HCT116 (cell line): Measurements from ENCODE around the gene GMNN. TPM values are rescaled to one million over a fixed set of nuclear protein-coding genes. Genes with fewer than 3 reads are reported as not detected.

Source experiments
- ATAC-seq: fragments of 200-7000 bp; cut with Tn5 transposase; 2 replicates; pipeline ENCODE4 v1.9.1; 2020; ENCODE audit warnings: mild to moderate bottlenecking, moderate library complexity
- BruUV-seq: library from RNA; stranded (reverse); fragments of 400-500 nt; replicated peaks from 2 replicates; lab custom pipeline; 2021; lab: Mats Ljungman, UMichigan
- CTCF ChIA-PET: fragments of 300-600 bp; sonication (Branson Sonifier 250); formaldehyde crosslinking; loops from one replicate; lab custom pipeline; 2021; ENCODE audit warnings: antibody characterized with exemption; lab: Charles Lee
- POLR2A ChIA-PET: fragments of 300-600, 350-600 bp; sonication (Branson Sonifier 250); formaldehyde crosslinking; loops from one replicate; lab custom pipeline; 2021; ENCODE audit warnings: antibody characterized with exemption; lab: Charles Lee
- RAD21 ChIA-PET, 2 experiments: fragments of 300-600 bp; sonication (Branson Sonifier 250); formaldehyde crosslinking; loops; one replicate each; lab custom pipeline; 2023; ENCODE audit warnings: low total read pairs in 2 of 2; ENCODE audit not compliant: uncharacterized antibody in 2 of 2, unreplicated experiment in 2 of 2, low non-redundant PET in 1 of 2; lab: Charles Lee
- DNase-seq: peaks from one replicate; pipeline ENCODE4 v3.0.0-alpha.2; 2010; ENCODE audit warnings: low read depth, low spot score
- H2AFZ ChIP-seq: fragments of 200-600 bp; shearing (Covaris generic), sonication (generic); 2 replicates; pipeline ENCODE4 v1.6.1; 2017; ENCODE audit warnings: low read depth, mixed run types, mixed read lengths, antibody characterized with exemption, low read length; ENCODE audit not compliant: poor library complexity, severe bottlenecking
- H3K27ac ChIP-seq: 2 replicates; pipeline ENCODE4 v1.5.1; 2012; ENCODE audit warnings: low read depth, low read length
- H3K27me3 ChIP-seq: fragments of 200-600 bp; sonication (generic); 2 replicates; pipeline ENCODE4 v1.6.1; 2016; ENCODE audit warnings: mixed run types, low read length, mixed read lengths; ENCODE audit not compliant: insufficient read depth
- H3K36me3 ChIP-seq, 2 experiments: fragments of 200-500 bp in 1 of 2; fragments of 200-600 bp in 1 of 2; sonication (Bioruptor generic) in 1 of 2; sonication (generic) in 1 of 2; 2 replicates each; pipeline versions ENCODE4 v1.5.1 to v1.6.1; 2014 to 2016; ENCODE audit warnings: low read length in 2 of 2, inconsistent platforms in 1 of 2, mixed read lengths in 1 of 2, mixed run types in 1 of 2; ENCODE audit not compliant: insufficient read depth in 2 of 2, control insufficient read depth in 1 of 2
- H3K4me1 ChIP-seq, 2 experiments: fragments of 200-600 bp in 1 of 2; sonication (generic) in 1 of 2; 2 replicates each; pipeline versions ENCODE4 v1.5.1 to v1.6.1; 2012 to 2017; ENCODE audit warnings: low read length in 2 of 2, inconsistent platforms in 1 of 2, mild to moderate bottlenecking in 1 of 2, mixed read lengths in 1 of 2, mixed run types in 1 of 2, moderate library complexity in 1 of 2; ENCODE audit not compliant: insufficient read depth in 2 of 2, control insufficient read depth in 1 of 2
- H3K4me2 ChIP-seq: fragments of 200-600 bp; sonication (generic); 2 replicates; pipeline ENCODE4 v1.6.1; 2017; ENCODE audit warnings: mixed run types, low read length, mixed read lengths
- H3K4me3 ChIP-seq, 2 experiments: fragments of 200-600 bp in 1 of 2; sonication (generic) in 1 of 2; replicated peaks in 1 of 2; 2 replicates each; pipeline ENCODE4 v1.5.1; 2011 to 2016; ENCODE audit warnings: low read length in 2 of 2, control low read depth in 1 of 2, low read depth in 1 of 2, mild to moderate bottlenecking in 1 of 2, mixed read lengths in 1 of 2, mixed run types in 1 of 2
- H3K79me2 ChIP-seq: fragments of 200-600 bp; sonication (generic); 2 replicates; pipeline ENCODE4 v1.6.1; 2017; ENCODE audit warnings: mild to moderate bottlenecking, mixed run types, low read length, moderate library complexity, mixed read lengths; ENCODE audit not compliant: insufficient read depth
- H3K9ac ChIP-seq: fragments of 200-600 bp; sonication (generic); 2 replicates; pipeline ENCODE4 v1.6.1; 2016; ENCODE audit warnings: low read length, mixed read lengths
- H3K9me2 ChIP-seq: fragments of 200-600 bp; sonication (generic), shearing (Covaris generic); 2 replicates; pipeline ENCODE4 v1.6.1; 2017; ENCODE audit warnings: mixed run types, mild to moderate bottlenecking, moderate library complexity; ENCODE audit not compliant: insufficient read depth
- H3K9me3 ChIP-seq, 2 experiments: fragments of 200-500 bp in 1 of 2; fragments of 200-600 bp in 1 of 2; sonication (Bioruptor generic) in 1 of 2; sonication (generic) in 1 of 2; 2 replicates each; pipeline ENCODE4 v1.6.1; 2014 to 2017; ENCODE audit warnings: low read length in 2 of 2, mixed read lengths in 2 of 2, inconsistent platforms in 1 of 2, low read depth in 1 of 2, mild to moderate bottlenecking in 1 of 2, mixed run types in 1 of 2, moderate library complexity in 1 of 2; ENCODE audit not compliant: control insufficient read depth in 1 of 2, insufficient read depth in 1 of 2
- H4K20me1 ChIP-seq: fragments of 200-600 bp; sonication (generic), shearing (Covaris generic); 2 replicates; pipeline ENCODE4 v1.6.1; 2017; ENCODE audit warnings: mixed run types, mild to moderate bottlenecking, moderate library complexity; ENCODE audit not compliant: insufficient read depth
- ATF3 ChIP-seq: IDR thresholded peaks from 2 replicates; pipeline ENCODE4 v1.6.1; 2012
- CEBPB ChIP-seq: IDR thresholded peaks from 2 replicates; pipeline ENCODE4 v1.6.1; 2012; ENCODE audit warnings: low read depth
- CTCF ChIP-seq, 3 experiments: fragments of 200-600 bp in 1 of 3; sonication (generic) in 1 of 3; IDR thresholded peaks in 2 of 3; conservative IDR thresholded peaks in 1 of 3; 2 replicates each; pipeline ENCODE4 v1.5.1; 2012 to 2017; ENCODE audit warnings: low read depth in 2 of 3, low read length in 2 of 3, antibody characterized with exemption in 1 of 3, borderline replicate concordance in 1 of 3, control low read depth in 1 of 3, mild to moderate bottlenecking in 1 of 3, mixed read lengths in 1 of 3, mixed run types in 1 of 3, moderate library complexity in 1 of 3; ENCODE audit not compliant: insufficient read depth in 1 of 3
- EZH2 ChIP-seq: fragments of 200-600 bp; sonication (generic); IDR thresholded peaks from 2 replicates; pipeline ENCODE4 v1.6.1; 2017; ENCODE audit warnings: antibody characterized with exemption, mixed run types
- FOSL1 ChIP-seq: IDR thresholded peaks from 2 replicates; pipeline ENCODE4 v1.6.1; 2012; ENCODE audit warnings: low read depth
- POLR2A ChIP-seq: IDR thresholded peaks from 2 replicates; pipeline ENCODE4 v1.7.0; 2011; ENCODE audit warnings: borderline replicate concordance; ENCODE audit not compliant: insufficient read depth, insufficient read length; ENCODE audit errors: extremely low read depth
- SIN3A ChIP-seq: IDR thresholded peaks from 2 replicates; pipeline ENCODE4 v1.6.1; 2012; ENCODE audit warnings: low read depth
- TCF7L2 ChIP-seq: IDR thresholded peaks from 2 replicates; pipeline ENCODE4 v1.7.0; 2011; ENCODE audit warnings: borderline replicate concordance, inconsistent platforms; ENCODE audit not compliant: insufficient read depth, insufficient read length; ENCODE audit errors: extremely low read depth
- intact Hi-C: fragments of 100-400 bp; cut with micrococcal nuclease; formaldehyde crosslinking; loops from 2 replicates; pipeline ENCODE4 v1.10.0; 2022
- total RNA-seq: library from RNA; stranded (reverse); gene quantifications from one replicate; pipeline ENCODE4 v1.2.1, GENCODE V29; 2021; ENCODE audit not compliant: unreplicated experiment

GMNN gene
- total RNA-seq, 1 experiment from 2014 or later: 54.9 TPM

GRCh38 chr6:24752503-24752902 is 22.2 kb upstream of the GMNN start (continued):
- TF ChIP-seq CTCF (IDR thresholded peaks at IDR 0.05 in 2 of 3, conservative IDR thresholded peaks at IDR 0.05 in 1 of 3; ENCODE audit: borderline replicate concordance in 1 of 3, insufficient read depth in 1 of 3, low read depth in 2 of 3, low read length in 2 of 3) (no peak), EZH2 (no peak), SIN3A (no peak), FOSL1 (no peak), TCF7L2 (no peak), ATF3 (no peak)
- TF ChIP-seq, all 23 proteins: peak for 0

- H2AFZ ChIP-seq: no peak overlapping the region
- peaks cover 0 to 2% of the 10 kb centered on the region in 2 experiments; a peak in 1 of 4 replicates for H3K9me3 ChIP-seq
- H3K27ac ChIP-seq: no peak overlapping the region
- TF ChIP-seq POLR2A (no peak), CEBPB (0 out of 2 replicates have a peak, but pooled peaks have one; percentile 25)
- TF ChIP-seq, all 23 proteins: peak for 1
- Histone ChIP-seq H3K9ac (no peak overlapping the region), H4K20me1 (no peaks in the 10 kb centered on the region), H3K4me2 (no peak overlapping the region), H3K4me3 (no peak overlapping the region), H3K9me2 (no peaks in the 10 kb centered on the region), H3K36me3 (no peaks in the 10 kb centered on the region), H3K4me1 (no peaks in the 10 kb centered on the region), H3K79me2 (no peaks in the 10 kb centered on the region), H3K27me3 (no peaks in the 10 kb centered on the region)
- no TSS peak for BruUV-seq
- intact Hi-C loops: no loop called here
- ChIA-PET POLR2A (no interaction called here), CTCF (no interaction called here), RAD21 (no interaction called here)
- ATAC-seq (no peak), DNase-seq (no peak)
These were observed 21.7 kb upstream of the GMNN start for GRCh38 chr6:24752917-24753492.
